Activated CD4-positive, CD25-positive, alpha-beta regulatory T cell treated with anti-CD3 and anti-CD28 coated beads, Interleukin-2, amount 50 U/mL, for 72 hours (primary cell): ENCODE data around the gene MORN2.
"Not testable (repeated sequence)": the region's sequence is repeated elsewhere in the genome, so short reads cannot be mapped to it uniquely, and the experiment has no call there.

Experiments used
- DNase-seq: peaks from one replicate; pipeline ENCODE4 v3.0.0; 2021

MORN2 gene

DNA sequence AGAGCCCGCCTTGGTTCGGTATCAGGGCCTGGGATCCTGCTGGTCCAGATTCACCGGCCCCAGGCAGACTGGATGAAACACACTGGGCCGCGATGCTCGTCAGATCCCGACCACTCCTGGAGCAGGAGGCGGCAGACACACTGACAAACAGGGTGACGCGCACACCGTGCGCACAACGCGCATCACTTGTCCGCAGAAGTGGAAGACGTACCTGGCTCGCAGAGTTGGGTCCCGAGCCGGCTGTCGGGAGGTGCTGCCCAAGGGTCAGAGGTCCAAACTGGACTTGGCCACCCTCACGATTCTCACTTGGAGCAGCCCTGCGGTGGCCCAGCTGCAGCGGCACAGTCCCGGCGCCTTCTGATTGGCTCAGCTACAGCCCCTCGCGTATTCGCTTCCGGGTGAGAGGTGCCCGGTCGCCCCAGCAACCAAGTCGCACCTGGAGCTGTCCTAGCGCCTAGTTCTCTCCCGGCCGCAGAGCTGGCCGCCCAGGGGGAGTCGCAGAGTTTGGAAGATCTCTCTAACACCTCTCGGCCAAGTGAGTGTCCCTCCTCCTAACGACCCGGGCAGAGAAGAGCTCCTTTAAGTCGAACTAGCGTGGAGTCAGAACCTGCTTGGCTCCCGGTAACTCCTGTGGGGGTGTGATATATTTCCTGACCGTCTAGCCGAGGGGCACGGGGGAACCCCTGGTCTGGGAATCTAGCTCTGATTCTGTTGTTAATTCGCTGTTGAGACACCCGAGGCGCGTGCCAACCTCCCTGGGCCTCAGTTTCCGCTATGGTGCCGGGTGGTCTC, at the start of gene MORN2, which contains the start of gene DHX57:
TSS of gene MORN2 (plus strand) at position 401 of the 792 bp plus-strand sequence.
TSS of gene DHX57 (minus strand) at position 359 of the 792 bp plus-strand sequence. CDS start 7,529 bp downstream, outside the sequence.
- peak; percentile 81 for DNase-seq

DNA sequence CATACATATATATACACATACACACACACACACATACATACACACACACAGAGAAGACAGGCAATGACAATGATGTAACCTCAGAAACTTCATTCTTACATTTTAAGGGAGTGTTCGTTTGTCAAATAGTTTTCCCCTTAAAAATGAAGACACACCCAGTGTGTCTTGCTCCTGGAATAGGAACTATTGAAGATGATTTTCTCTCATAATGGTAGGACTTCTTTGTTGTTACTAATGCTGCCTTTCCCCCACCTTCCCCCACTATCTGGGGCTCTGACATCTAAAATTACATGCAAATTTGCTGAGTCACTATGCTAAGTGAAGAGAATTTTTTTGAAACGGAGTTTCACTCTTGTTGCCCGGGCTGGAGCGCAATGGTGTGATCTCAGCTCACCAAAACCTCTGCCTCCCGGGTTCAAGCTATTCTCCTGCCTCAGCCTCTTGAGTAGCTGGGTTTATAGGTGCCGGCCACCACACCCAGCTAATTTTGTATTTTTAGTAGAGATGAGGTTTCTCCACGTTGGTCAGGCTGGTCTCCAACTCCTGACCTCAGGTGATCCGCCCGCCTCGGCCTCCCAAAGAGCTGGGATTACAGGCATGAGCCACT, 48.1 kb upstream of the MORN2 start:
- DNase-seq: not testable (repeated sequence)

DNA sequence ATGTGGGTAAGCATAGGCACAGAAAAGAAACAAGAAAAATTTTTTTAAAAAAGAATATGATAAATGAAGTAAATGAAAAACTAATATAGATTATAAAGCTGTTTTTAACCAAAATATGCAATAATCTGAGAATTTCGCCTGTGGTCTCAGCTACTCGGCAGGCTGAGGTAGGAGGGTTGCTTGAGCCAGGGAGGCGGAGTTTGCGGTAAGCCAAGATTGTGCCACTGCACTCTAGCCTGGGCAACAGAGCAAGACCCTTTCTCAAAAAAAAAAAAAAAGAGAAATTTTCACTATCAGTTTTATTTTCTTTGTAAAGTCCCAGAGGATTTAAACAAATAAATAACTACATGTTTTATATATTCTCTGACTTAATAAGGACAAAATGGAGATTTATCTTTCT, 47.3 kb upstream of the MORN2 start:
- no peak for DNase-seq

DNA sequence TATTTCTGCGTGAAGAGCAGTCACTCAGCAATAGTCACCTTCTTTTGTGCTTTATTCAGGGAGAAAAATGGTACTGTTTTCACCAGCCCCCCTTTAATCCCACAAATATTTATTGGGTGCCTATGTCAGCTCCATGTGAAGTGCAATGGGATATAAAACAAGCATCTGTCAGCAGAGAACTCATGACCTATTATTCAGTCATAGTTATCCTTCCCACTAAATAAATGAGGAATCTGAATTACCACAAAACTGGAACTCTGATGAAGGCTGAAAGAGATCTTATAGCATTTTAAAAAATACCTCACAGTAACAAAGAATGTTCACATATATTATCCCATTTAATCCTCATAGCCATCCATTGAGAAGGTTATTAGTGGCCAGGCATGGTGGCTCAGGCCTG, 45.8 kb upstream of the MORN2 start:
- no peak for DNase-seq

GRCh38 chr2:38830526-38831159, 45.1 kb upstream of the MORN2 start:
- DNase-seq: no peak

GRCh38 chr2:38835015-38835601, 40.7 kb upstream of the MORN2 start:
- no peak for DNase-seq

- no peak for DNase-seq
These were observed 39.8 kb upstream of the MORN2 start for GRCh38 chr2:38835990-38836389.

- DNase-seq: no peak
These were observed 39.0 kb upstream of the MORN2 start for GRCh38 chr2:38836791-38837190.

DNA sequence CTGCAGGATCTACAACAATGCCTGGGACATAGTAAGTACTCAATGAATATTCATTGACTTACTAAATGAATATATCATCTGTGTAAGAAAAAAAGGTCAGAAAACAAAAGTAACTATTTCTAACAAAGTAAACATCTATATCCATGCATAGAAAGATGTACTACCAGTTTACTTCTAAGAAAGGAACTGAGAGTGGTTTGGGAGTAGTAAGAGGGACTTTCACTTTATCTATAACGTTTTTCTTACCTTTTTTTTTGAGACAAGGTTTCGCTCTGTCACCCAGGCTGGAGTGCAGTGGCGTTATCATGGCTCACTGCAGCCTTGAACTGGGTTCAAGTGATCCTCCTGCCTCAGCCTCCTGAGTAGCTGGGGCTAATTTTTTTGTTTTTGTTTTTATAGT, 25.7 kb upstream of the MORN2 start:
- no peak for DNase-seq

DNA sequence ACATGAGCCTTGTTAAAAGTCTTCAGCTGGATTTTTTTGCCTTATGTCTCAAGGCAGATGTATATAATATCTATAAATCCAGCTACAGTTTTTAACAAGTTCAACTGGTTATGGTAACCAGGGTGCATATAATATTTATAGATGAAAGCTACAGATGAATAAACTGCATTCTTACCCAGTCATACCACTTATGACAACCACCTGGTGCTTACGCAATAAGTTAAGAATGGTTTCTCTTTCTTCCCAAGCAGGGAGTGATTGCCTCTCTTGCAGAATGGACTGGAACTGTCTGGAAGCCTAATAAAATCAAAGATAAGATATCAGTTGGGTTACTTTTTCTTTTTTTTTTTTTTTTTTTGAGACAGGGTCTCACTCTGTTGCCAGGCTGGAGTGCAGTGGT, 19.6 kb upstream of the MORN2 start:
- no peak for DNase-seq

GRCh38 chr2:38862476-38862875, 13.3 kb upstream of the MORN2 start:
- no peak for DNase-seq

DNA sequence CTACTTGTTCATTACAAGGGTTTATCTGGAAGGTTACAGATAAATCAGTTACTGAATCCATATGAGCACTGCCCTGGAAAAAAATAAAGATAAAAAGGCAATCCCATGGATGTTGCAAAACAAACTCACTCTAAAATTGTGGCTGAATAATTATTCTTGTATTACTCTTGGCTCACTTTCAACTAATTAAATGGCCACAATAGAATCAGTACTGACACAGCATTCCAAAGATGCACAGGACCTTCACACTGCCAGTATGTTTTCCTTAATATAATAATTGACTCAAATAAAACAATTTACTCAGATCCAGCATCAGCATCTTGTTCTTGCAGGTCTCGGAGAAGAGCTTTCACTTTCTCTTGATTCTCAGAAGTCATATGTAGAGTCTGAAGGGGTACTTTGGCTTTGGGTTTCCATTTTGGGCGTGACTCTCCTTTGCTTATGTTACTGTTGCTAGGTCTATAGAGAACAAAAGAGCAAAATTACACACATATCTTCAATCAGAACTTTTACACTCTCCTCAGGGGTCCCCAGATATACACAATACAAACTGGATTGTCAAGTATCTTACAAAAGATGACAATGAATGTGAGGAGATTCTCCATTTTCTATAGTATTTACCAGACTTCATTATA, 12.6 kb upstream of the MORN2 start:
- no peak for DNase-seq

DNA sequence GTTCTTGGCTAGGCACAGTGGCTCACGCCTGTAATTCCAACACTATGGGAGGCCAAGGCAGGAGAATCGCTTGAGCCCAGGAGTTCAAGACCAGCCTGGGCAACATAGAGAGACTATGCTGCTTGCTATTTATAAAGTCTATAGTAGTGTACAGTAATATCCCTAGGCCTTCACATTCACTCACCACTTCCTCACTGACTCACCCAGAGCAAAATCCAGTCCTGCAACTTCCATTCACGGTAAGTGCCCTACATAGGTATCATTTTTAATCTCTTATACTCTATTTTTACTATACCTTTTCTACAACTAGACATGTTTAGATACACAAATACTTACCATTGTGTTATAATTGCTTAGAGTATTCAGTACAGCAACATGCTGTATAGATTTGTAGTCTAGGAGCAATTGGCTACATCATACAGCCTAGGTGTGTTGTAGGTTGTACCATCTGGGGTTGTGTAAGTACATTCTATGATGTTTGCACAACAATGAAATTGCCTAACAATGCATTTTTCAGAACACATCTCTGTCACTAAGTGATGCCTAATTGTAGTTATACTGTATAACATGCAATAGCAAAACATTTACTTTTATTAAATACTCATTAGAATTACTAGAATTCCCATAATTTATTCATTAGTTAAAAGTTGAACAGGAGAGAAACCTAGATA, 8.9 kb upstream of the MORN2 start:
- no peak for DNase-seq

DNA sequence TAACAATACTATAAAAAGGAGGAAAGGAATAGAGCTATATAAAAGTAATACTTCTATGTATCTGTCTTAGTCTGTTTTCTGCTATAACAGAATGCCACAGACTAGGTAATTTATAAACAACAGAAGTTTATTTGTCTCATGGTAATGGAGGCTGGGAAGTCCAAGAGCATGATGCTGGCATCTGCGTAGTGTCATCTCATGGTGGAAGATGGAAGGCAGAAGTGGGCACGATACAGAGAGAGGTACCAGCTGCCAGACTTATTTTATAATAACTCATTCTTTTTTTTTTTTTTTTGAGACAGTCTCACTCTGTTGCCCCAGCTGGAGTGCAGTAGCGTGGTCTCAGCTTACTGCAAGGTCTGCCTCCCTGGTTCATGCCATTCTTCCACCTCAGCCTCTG, 4.3 kb upstream of the MORN2 start:
- DNase-seq: no peak

- DNase-seq: no peak
These were observed 2.0 kb upstream of the MORN2 start for GRCh38 chr2:38873763-38874162.

DNA sequence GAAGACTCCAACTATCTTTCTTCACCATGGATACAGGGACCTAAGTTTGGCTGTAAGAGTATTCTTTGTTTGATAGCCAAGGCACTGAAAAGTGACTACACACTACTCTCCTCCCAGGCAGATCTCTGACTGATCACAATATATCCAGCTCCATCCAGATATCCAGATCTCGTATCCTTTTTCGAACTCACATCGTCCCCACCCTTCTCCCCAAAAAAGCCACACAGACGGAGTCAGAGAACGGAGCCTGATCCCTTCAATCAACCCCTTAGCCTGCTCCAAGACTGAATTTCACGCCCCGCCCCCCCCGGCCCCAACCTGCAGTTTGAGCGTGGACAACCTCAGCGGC, 575 bp upstream of the MORN2 start:
- no peak for DNase-seq

DNA sequence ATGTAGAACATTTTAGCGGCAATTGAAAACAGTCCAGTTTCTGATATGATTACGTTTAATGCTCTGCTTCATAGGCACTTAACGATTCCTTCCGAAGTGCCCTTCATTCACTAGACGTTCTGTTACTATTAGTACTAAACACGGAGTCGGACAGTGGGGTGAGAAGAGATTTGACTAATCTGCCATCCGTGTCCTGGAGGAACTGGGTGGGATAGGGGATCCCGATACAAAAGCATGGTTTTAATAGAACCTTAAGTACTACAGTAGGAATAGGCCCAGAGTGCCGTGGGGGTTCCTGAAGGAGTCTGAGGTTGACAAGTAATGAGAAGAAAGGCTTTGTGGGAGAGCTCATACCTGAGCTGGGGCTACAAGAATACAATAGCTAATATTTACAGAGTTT, 631 bp downstream of the MORN2 start:
- DNase-seq: no peak

- no peak for DNase-seq
These were observed 10.3 kb downstream of the MORN2 start for GRCh38 chr2:38886063-38886462.

DNA sequence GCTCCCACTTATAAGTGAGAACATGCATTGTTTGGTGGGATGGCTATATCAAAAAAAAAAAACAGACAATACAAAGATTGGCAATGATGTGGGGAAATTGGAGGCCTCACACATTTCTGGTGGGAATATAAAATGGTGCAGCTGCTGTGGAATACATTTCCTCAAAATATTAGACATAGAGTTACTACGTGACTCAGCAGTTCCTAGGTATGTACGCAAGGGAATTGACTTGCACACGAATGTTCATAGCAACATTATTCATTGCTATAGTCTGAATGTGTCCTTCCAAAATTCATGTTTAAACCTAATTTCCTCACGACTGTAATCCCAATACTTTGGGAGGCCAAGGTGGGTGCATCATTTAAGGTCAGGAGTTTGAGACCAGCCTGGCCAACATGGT, 11.6 kb downstream of the MORN2 start:
- DNase-seq: no peak

DNA sequence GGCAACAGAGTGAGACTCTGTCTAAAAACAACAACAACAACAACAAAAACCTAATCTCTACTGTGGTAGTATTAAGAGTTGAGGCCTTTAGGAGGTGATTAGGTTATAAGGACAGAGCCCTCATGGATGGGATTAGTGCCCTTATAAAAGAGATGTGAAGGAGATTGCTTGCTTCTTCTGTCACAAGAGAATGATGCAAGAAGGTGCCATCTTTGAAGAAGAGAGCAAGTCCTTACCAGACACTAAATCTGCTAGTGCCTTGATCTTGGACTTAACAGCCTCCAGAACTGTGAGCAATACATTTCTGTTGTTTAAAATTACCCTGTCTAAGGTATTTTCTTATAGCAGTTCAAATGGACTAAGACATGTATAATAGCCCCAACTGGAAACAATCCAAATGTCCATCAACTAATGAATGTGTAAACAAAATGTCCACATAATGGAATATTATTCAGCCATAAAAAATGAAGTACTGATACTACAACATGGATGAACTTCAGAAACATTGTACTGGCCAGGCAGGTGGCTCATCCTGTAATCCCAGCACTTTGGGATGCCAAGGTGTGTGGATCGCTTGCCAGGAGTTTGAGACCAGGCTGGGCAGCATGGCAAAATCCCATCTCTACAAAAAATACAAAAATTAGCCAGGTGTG, 12.3 kb downstream of the MORN2 start:
- DNase-seq: no peak

DNA sequence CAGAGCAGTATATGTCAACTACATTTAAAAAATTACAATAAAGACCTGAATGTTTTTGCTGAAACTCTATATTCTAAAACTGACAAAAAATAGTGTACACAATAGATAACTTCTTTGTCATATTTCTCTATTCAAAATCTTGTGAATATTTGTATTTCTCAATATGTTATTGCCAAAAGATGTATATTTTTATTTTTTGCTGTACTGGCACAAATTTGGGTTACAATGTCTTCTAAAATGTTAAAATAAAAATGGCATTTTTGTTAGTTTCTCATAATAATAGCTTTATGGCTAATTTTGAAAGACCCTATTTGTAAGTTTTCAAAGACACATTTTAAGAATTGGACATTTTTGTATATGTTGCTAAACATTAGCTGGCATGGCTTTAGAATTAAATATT, 13.3 kb downstream of the MORN2 start:
- no peak for DNase-seq

DNA sequence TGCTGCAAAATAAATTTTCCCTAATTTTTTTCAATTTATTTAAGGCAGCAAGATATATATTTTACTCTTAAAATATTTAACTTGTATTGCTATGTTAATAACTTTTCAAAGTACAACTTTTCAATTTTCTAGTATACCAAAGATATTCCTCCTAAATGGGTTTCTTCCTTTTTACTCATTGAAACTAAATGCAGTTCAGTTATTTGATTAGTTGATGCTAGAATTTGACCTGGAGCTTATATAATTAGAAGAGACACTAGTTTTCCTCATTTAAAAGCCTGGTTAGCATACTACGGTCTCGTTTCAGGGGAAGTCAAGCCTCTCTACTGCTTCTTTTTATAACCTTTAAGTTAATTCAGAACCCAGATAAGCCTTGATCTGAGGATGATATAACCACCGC, 13.8 kb downstream of the MORN2 start, which contains the start of gene ARHGEF33:
TSS of gene ARHGEF33 (plus strand) at position 301 of the 400 bp plus-strand sequence. CDS start 29,573 bp downstream, outside the sequence.
- DNase-seq: no peak
